ENCODE data around the gene LRPAP1. TPM values are rescaled to one million over a fixed set of nuclear protein-coding genes. Genes with fewer than 3 reads are reported as not detected.

LRPAP1 gene
- total RNA-seq, 4 donors from 2014 or later: 112 to 153 (median 123) TPM

DNA sequence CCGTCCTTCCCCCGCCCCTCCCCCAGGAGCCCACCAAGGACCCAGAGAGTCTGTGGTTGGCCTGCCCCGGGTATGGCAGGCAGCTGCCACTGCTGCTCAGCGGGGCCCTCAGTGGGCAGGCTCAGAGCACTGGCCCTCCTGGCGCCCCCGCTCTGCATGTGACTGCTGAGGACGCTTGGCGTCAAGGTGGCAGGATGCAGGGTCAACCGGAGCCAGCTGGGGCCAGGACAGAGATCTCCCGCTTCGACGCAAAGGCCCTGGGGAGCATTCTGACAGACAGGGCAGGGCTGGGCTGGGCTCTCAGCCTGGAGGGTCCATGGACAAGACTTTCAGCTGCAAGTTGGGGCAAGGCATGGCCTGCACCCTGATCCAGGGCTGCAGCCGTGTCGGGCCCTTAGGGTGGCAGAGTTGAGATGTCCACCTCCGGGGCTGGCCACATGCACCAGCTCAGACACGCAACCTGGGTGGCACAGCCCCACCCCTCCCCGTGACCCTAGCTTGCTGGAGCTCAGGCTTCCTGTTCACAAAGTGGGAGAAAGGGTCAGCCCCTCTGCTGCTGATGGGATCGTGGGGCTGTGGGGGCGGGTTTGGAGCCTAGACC is 30.3 kb downstream of the LRPAP1 start:
- no peak for DNase-seq (ENCODE audit: low spot score in 2 of 2)
- H3K4me3 ChIP-seq (ENCODE audit: low read depth, poor library complexity, severe bottlenecking): no peak overlapping the region
- WGBS, 2 donors: 89% methylated on average over 19 of the region's 19 CpGs
- TF ChIP-seq, protein P1, sequence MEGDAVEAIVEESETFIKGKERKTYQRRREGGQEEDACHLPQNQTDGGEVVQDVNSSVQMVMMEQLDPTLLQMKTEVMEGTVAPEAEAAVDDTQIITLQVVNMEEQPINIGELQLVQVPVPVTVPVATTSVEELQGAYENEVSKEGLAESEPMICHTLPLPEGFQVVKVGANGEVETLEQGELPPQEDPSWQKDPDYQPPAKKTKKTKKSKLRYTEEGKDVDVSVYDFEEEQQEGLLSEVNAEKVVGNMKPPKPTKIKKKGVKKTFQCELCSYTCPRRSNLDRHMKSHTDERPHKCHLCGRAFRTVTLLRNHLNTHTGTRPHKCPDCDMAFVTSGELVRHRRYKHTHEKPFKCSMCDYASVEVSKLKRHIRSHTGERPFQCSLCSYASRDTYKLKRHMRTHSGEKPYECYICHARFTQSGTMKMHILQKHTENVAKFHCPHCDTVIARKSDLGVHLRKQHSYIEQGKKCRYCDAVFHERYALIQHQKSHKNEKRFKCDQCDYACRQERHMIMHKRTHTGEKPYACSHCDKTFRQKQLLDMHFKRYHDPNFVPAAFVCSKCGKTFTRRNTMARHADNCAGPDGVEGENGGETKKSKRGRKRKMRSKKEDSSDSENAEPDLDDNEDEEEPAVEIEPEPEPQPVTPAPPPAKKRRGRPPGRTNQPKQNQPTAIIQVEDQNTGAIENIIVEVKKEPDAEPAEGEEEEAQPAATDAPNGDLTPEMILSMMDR (IDR thresholded peaks at IDR 0.05): no peak
- TF ChIP-seq POLR2A (IDR thresholded peaks at IDR 0.05): no peak
- intact Hi-C loops (cut with DNase I; ENCODE audit: low total_unique reads): no loop called here

DNA sequence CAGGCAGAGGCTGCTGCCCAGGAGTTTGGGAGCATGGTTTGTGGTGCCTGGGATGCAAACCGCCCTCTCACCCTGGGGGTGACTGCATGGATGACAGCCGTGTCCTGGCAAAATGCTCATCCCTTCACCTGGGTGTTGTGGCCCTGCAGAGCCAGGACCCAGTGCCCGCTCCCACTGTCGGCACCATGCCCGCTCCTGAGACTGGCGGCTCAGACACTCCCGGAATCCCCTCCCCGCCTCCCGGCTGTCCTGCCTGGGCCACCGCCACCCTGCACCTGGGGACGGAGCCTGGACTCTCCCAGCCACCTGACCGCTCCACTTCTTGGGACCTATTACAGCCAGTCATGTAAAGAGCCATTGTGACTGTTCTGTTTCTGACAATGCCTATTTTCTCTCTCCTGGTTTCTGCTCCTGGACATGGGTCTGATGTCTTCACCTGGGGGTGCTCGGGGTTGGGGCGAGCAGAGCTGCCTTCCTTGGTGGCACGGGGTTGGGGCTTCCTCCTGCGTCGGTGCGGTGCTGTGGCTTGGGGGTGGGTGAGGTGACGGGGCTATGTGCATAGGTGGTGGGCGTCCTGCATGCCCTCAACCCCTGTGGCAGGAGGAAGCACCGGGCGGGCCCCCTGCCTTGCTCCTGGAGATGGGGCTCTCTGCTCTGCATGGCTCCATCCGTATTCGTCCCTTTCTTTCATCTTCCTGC is 30.9 kb downstream of the LRPAP1 start:
- DNase-seq (ENCODE audit: low spot score in 2 of 2): no peak
- TF ChIP-seq, protein P1 (IDR thresholded peaks at IDR 0.05): no peak
- no peak for TF ChIP-seq POLR2A (IDR thresholded peaks at IDR 0.05)
- 88 to 90% methylated on average over 22 to 23 of the region's 24 CpGs for WGBS, 2 donors
- no peak overlapping the region for H3K4me3 ChIP-seq (ENCODE audit: low read depth, poor library complexity, severe bottlenecking)
- intact Hi-C loops (cut with DNase I; ENCODE audit: low total_unique reads): no loop called here

DNA sequence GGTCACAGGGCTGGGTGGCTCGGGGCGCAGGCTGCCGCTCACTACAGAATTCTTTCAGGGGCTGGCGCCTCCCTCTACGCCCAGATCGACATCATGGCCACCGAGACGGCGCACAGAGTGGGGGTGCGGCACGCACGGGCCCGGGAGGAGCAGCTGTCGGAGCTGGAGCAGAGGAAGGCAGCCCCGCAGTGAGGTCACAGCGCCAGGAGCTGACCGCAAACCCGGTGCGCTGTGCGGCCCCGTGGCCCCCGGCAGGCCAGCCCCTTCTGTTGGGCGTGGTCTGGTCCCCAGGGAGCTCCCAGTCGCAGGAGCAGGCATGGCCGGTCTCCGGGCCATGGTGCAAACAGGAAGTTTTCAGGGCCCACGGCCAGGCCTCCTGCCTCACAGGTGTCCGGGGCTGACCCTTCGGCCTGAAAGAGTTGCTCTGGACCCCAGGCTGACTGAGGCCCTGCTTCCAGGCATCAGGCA is 31.6 kb downstream of the LRPAP1 start:
- intact Hi-C loops (cut with DNase I; ENCODE audit: low total_unique reads): no loop called here
- TF ChIP-seq, protein P1 (IDR thresholded peaks at IDR 0.05): no peak
- TF ChIP-seq POLR2A (IDR thresholded peaks at IDR 0.05): no peak
- no peak for DNase-seq (ENCODE audit: low spot score in 2 of 2)
- 82 to 90% methylated on average over 9 to 27 of the region's 29 CpGs for WGBS, 2 donors
- no peak overlapping the region for H3K4me3 ChIP-seq (ENCODE audit: low read depth, poor library complexity, severe bottlenecking)

DNA sequence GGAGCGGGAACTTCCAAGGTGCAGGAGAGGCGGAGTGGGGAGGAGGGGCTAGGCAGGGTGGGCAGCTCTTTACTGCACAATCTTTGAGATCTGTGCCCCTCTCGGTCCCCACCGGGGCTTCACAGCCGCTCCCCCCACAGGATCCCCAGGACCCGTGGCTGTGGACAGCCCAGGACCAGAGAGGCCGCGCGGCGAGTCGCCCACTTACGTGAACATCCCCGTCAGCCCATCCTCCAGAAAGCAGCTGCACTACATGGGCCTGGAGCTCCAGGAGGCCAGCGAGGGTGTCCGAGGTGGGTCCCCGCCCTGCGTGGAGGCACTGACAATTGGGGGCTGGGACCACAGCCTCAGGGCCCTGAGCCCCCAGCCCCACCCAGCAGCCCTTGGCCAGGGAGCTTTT is 32.1 kb downstream of the LRPAP1 start:
- 97 to 99% methylated on average over 17 of the region's 17 CpGs for WGBS, 2 donors
- H3K4me3 ChIP-seq (ENCODE audit: low read depth, poor library complexity, severe bottlenecking): no peak overlapping the region
- no peak for TF ChIP-seq POLR2A (IDR thresholded peaks at IDR 0.05)
- TF ChIP-seq, protein P1 (IDR thresholded peaks at IDR 0.05): no peak
- intact Hi-C loops (cut with DNase I; ENCODE audit: low total_unique reads): no loop called here
- DNase-seq (ENCODE audit: low spot score in 2 of 2): no peak

DNA sequence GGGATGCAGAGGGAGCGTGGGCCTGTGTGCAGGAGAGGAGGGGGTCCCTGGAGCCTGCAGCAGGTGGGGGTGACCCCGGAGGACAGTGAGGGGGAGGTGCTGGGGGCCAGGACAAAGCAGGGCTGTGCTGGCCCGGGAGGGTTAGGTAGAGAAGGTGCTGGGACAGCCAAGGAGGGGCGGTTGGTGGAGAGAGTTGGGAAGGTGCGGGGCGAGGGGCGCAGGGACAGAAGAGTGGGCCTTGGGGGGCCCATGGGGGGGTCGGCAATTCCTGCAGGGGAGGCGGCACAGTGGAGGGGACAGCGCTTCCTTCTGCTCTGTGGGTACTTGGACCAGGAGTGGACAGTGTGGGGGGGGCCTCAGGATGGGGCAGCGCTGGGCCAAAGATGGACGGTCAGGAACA is 32.5 kb downstream of the LRPAP1 start:
- intact Hi-C loops (cut with DNase I; ENCODE audit: low total_unique reads): no loop called here
- WGBS, 2 donors: 91 to 92% methylated on average over 12 of the region's 12 CpGs
- no peak for DNase-seq (ENCODE audit: low spot score in 2 of 2)
- no peak overlapping the region for H3K4me3 ChIP-seq (ENCODE audit: low read depth, poor library complexity, severe bottlenecking)
- no peak for TF ChIP-seq POLR2A (IDR thresholded peaks at IDR 0.05)
- TF ChIP-seq, protein P1 (IDR thresholded peaks at IDR 0.05): no peak
